Gastrocnemius medialis (tissue), 4 donors: ENCODE measurements around the gene FYN. TPM values are rescaled to one million over a fixed set of nuclear protein-coding genes. Genes with fewer than 3 reads are reported as not detected.

Source experiments
- ATAC-seq, 2 donors: fragments of 150-250 bp; one replicate each; pipeline ENCODE4 v1.9.1; 2016
- DNase-seq, 2 donors: peaks; one replicate each; pipeline ENCODE4 v3.0.0-alpha.2; 2019
- H3K27ac ChIP-seq, 4 donors: fragments of 200-600 bp; sonication (generic); 1 replicate in 1 of 4; 2 replicates in 3 of 4; pipeline ENCODE4 v1.5.1; 2016 to 2018; ENCODE audit warnings: mild to moderate bottlenecking in 2 of 4, moderate library complexity in 1 of 4
- H3K27me3 ChIP-seq, 3 donors: fragments of 200-600 bp; sonication (generic) in 2 of 3; 1 replicate in 1 of 3; 2 replicates in 2 of 3; pipeline versions ENCODE4 v1.5.1 to v1.6.0; 2016 to 2019; ENCODE audit warnings: mild to moderate bottlenecking in 1 of 3, moderate library complexity in 1 of 3
- H3K36me3 ChIP-seq, 2 donors: fragments of 200-600 bp; sonication (generic) in 1 of 2; one replicate each; pipeline ENCODE4 v1.5.1; 2017 to 2018
- H3K4me1 ChIP-seq, 2 donors: fragments of 200-600 bp; sonication (generic) in 1 of 2; one replicate each; pipeline ENCODE4 v1.5.1; 2016 to 2017; ENCODE audit warnings: mild to moderate bottlenecking in 2 of 2
- H3K4me3 ChIP-seq, 4 donors: fragments of 200-600 bp; sonication (generic) in 3 of 4; 1 replicate in 1 of 4; 2 replicates in 3 of 4; pipeline ENCODE4 v1.5.1; 2016 to 2019; ENCODE audit warnings: mild to moderate bottlenecking in 2 of 4
- H3K9me3 ChIP-seq, 3 donors: fragments of 200-600 bp; sonication (generic) in 2 of 3; 1 replicate in 1 of 3; 2 replicates in 2 of 3; pipeline ENCODE4 v1.5.1; 2016 to 2019
- POLR2A ChIP-seq, 2 donors: fragments of 450-650 bp; IDR thresholded peaks; one replicate each; pipeline ENCODE4 v1.6.1; 2017; ENCODE audit warnings: antibody characterized with exemption in 2 of 2, mild to moderate bottlenecking in 2 of 2, moderate library complexity in 2 of 2
- in situ Hi-C, 4 donors: fragments of 200-750 bp; cut with MboI; loops; one replicate each; pipeline versions ENCODE4 v1.15.0 to v1.8.0; 2017; ENCODE audit warnings: low sequenced_read_pairs in 4 of 4
- intact Hi-C: fragments of 100-400 bp; cut with DNase I; formaldehyde crosslinking; loops from one replicate; pipeline ENCODE4 v1.15.1; 2023; ENCODE audit warnings: low total_unique reads
- total RNA-seq, 4 donors: library from RNA; depleted of rRNA; stranded (reverse); fragments of >200 nt; gene quantifications; one replicate each; pipeline versions ENCODE4 v1.1.0 to v1.2.3, GENCODE V29; 2016
- TF ChIP-seq, protein P1 (sequence below), 5 experiments: fragments of 450-650 bp in 3 of 5; fragments of 200-600 bp in 2 of 5; sonication (generic) in 2 of 5; IDR thresholded peaks in 4 of 5; conservative IDR thresholded peaks in 1 of 5; 1 replicate in 4 of 5; 2 replicates in 1 of 5; pipeline ENCODE4 v1.5.1; 2016 to 2019; ENCODE audit warnings: antibody characterized with exemption in 5 of 5, mild to moderate bottlenecking in 3 of 5, moderate library complexity in 3 of 5

Gene FYN
- total RNA-seq, 4 donors from 2014 or later, result 9.2 to 36.8 (median 17.0) TPM

DNA sequence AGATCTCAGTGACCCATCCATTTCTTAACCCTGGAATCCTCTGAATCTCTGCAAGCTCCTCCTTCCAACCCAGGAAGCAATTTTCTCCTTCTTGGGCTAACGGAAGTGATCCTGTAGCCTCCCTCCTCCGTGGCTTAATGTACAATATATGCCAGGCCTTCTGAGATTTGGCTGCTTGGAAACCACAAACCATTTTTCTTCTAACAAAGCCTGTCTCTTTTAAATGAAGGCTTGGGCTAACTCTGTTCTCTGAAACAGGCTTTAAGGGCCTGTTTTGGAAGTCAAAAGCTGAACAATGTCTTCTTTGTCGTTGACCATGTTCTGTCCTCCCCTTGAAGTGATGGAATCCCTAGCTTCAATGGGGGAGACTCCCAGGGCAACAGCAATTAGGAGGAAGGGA lies 14.9 kb downstream of the FYN start:
- peaks cover 4 to 14% of the 10 kb centered on the region in 2 donors for H3K4me1 ChIP-seq
- H3K27me3 ChIP-seq, result no peaks in the 10 kb centered on the region
- H3K9me3 ChIP-seq, result no peaks in the 10 kb centered on the region
- intact Hi-C loops (no loop called here), in situ Hi-C loops (loop anchor here in 1 of 4 donors (25.0 kb wide), 1 partner anchor 121 kb away; no protein-coding TSS in a partner anchor)
- no peak for TF ChIP-seq POLR2A (IDR thresholded peaks at IDR 0.05)
- TF ChIP-seq, protein P1, sequence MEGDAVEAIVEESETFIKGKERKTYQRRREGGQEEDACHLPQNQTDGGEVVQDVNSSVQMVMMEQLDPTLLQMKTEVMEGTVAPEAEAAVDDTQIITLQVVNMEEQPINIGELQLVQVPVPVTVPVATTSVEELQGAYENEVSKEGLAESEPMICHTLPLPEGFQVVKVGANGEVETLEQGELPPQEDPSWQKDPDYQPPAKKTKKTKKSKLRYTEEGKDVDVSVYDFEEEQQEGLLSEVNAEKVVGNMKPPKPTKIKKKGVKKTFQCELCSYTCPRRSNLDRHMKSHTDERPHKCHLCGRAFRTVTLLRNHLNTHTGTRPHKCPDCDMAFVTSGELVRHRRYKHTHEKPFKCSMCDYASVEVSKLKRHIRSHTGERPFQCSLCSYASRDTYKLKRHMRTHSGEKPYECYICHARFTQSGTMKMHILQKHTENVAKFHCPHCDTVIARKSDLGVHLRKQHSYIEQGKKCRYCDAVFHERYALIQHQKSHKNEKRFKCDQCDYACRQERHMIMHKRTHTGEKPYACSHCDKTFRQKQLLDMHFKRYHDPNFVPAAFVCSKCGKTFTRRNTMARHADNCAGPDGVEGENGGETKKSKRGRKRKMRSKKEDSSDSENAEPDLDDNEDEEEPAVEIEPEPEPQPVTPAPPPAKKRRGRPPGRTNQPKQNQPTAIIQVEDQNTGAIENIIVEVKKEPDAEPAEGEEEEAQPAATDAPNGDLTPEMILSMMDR (IDR thresholded peaks at IDR 0.05 in 4 of 5, conservative IDR thresholded peaks at IDR 0.05 in 1 of 5), result no peak
- ATAC-seq, result no peak
- no peak overlapping the region for H3K4me3 ChIP-seq
- H3K27ac ChIP-seq, result no peak overlapping the region
- no peak for DNase-seq
- no peaks in the 10 kb centered on the region for H3K36me3 ChIP-seq

DNA sequence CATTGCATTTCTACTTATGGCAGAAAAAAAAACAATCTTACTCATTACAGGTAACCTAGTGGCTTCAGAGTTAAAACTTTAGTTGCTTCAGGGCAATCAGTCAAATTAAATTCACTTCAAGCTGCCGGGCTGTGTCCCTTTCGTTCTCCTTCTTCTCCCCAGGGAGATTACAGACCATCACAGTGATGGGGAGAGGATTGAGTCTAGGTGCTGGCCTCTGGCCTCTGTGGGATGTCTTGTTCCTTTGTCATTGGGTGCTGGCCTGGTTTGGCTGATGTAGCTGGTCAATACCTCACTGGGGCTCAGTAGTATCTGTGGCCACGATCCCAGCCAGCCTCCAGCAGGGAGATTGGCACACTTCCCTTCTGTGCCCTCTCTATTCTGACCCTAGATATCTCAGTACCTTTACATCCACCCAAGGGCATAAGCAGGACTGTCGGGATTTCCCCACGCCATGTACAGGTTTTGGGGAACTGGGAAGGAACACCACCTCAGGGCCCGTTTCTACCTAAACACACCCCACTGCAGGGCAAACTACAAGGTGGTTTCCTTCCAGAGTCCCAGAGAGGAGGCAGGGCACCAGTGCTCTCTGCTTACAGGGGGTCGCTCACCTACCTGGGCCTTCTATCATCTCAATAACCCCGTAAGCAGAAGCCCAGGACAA lies 15.4 kb downstream of the FYN start:
- in situ Hi-C loops (loop anchor here in 1 of 4 donors (25.0 kb wide), 1 partner anchor 121 kb away; no protein-coding TSS in a partner anchor), intact Hi-C loops (no loop called here)
- Histone ChIP-seq H3K9me3 (no peaks in the 10 kb centered on the region), H3K27me3 (no peaks in the 10 kb centered on the region), H3K4me3 (no peak overlapping the region), H3K27ac (no peak overlapping the region), H3K4me1 (peaks cover 4 to 16% of the 10 kb centered on the region in 2 donors), H3K36me3 (no peaks in the 10 kb centered on the region)
- no peak for DNase-seq
- no peak for ATAC-seq
- TF ChIP-seq, protein P1 (IDR thresholded peaks at IDR 0.05 in 4 of 5, conservative IDR thresholded peaks at IDR 0.05 in 1 of 5), result no peak
- TF ChIP-seq POLR2A (IDR thresholded peaks at IDR 0.05), result no peak

DNA sequence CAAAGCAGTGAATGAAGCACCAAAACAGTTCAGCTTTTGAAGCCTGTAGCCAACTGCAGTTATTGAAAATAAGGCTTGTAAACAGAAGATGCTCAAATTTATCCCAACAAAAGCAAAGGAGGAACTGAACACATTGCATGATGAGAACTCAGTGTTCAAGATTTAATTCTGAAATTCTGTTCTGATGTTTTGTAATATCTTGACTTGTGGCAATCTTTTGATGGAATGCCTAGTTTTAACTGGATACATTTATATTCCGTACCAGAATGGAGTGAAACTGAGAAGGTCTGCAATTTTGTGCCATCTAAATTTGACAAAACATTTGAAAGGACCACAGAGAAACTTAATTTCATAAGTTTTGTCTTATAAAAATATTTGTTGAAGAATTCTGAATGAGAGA lies 17.5 kb downstream of the FYN start:
- ATAC-seq, result peak; percentile 50 to 52
- peak overlapping the region in 1 of 4 donors; percentile 51 for H3K27ac ChIP-seq

DNA sequence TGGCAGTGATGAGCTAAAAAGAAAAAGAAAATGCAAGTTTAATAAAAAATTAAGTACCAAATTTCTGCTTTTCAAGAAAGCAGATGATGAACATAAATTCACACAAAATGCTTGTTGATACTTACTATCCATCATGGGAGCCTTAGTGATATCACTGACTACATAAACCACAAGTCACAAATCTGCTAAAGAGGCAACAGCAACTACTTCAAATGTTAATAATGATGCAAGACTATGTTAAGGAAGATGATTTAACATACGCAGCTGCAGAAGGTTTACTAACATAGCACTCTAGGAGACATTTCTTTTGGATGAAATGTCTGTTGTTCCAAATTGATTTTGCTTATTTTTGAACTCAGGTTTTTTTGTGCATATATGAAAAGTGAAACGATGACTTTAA lies 18.6 kb downstream of the FYN start:
- DNase-seq (no peak), ATAC-seq (no peak)
- H3K27me3 ChIP-seq, result no peaks in the 10 kb centered on the region
- TF ChIP-seq, protein P1 (IDR thresholded peaks at IDR 0.05 in 4 of 5, conservative IDR thresholded peaks at IDR 0.05 in 1 of 5), result no peak
- TF ChIP-seq POLR2A (IDR thresholded peaks at IDR 0.05), result no peak
- H3K9me3 ChIP-seq, result no peaks in the 10 kb centered on the region
- H3K36me3 ChIP-seq, result no peaks in the 10 kb centered on the region
- H3K4me3 ChIP-seq, result no peak overlapping the region
- peaks cover 4 to 24% of the 10 kb centered on the region in 2 donors for H3K4me1 ChIP-seq
- in situ Hi-C loops, result loop anchor here in 1 of 4 donors (25.0 kb wide), 1 partner anchor 117 kb away; no protein-coding TSS in a partner anchor
- no peak overlapping the region for H3K27ac ChIP-seq
- intact Hi-C loops, result no loop called here

More for the DNA sequence above, 17.5 kb downstream of the FYN start:
- no peak for DNase-seq
- Histone ChIP-seq H3K27me3 (no peaks in the 10 kb centered on the region), H3K36me3 (no peaks in the 10 kb centered on the region), H3K9me3 (no peaks in the 10 kb centered on the region), H3K4me1 (peaks cover 4 to 18% of the 10 kb centered on the region in 2 donors), H3K4me3 (no peak overlapping the region)
- intact Hi-C loops (no loop called here), in situ Hi-C loops (loop anchor here in 1 of 4 donors (25.0 kb wide), 1 partner anchor 118 kb away; no protein-coding TSS in a partner anchor)
- TF ChIP-seq POLR2A (IDR thresholded peaks at IDR 0.05), result no peak
- TF ChIP-seq, protein P1 (IDR thresholded peaks at IDR 0.05 in 4 of 5, conservative IDR thresholded peaks at IDR 0.05 in 1 of 5), result no peak
